ENCODE data around the gene BEX1.
"Not testable (repeated sequence)": the region's sequence is repeated elsewhere in the genome, so short reads cannot be mapped to it uniquely, and the experiment has no call there.

Gene BEX1

GRCh38 chrX:103063918-103064434, at the start of gene BEX1:
TSS of gene BEX1 (minus strand) at chrX:103064171. CDS start at chrX:103063274, 897 bp downstream.
- peak; percentile 34 for DNase-seq

DNA sequence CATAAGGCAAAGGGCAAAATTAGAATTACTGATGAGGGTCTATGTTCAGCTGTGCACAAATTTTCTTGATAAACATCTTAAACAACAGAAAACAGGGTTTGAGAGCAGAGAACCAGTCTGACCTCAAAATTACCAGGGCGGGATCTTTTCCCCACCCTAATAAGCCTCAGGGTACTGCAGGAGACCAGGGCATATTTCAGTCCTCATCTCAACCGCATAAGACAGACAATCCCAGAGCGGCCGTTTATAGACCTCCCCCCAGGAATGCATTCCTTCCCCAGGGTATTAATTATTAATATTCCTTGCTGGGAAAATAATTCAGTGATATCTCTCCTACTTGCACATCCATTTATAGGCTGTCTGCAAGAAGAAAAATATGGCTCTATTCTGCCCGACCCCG, 45.5 kb upstream of the BEX1 start:
- DNase-seq = not testable (repeated sequence)

GRCh38 chrX:103107836-103108235, 43.9 kb upstream of the BEX1 start:
- DNase-seq = no peak

- not testable (repeated sequence) for DNase-seq
Observed at GRCh38 chrX:103107227-103107737, 43.3 kb upstream of the BEX1 start.

DNA sequence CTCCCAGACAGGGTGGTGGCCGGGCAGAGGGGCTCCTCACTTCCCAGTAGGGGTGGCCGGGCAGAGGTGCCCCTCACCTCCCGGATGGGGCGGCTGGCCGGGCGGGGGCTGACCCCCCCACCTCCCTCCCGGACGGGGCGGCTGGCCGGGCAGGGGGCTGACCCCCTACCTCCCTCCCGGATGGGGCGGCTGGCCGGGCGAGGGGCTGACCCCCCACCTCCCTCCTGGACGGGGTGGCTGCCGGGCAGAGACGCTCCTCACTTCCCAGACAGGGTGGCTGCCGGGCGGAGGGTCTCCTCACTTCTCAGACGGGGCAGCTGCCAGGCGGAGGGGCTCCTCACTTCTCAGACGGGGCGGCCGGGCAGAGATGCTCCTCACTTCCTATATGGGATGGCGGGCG, 40.4 kb upstream of the BEX1 start:
- DNase-seq = not testable (repeated sequence)

GRCh38 chrX:103103866-103104265, 39.9 kb upstream of the BEX1 start:
- DNase-seq = not testable (repeated sequence)

GRCh38 chrX:103101299-103102042, 37.5 kb upstream of the BEX1 start:
- no peak for DNase-seq

GRCh38 chrX:103100484-103100883, 36.5 kb upstream of the BEX1 start:
- no peak for DNase-seq

GRCh38 chrX:103099691-103100090, 35.7 kb upstream of the BEX1 start:
- DNase-seq = no peak

GRCh38 chrX:103098488-103098887, 34.5 kb upstream of the BEX1 start:
- DNase-seq = no peak

GRCh38 chrX:103092942-103093341, 29.0 kb upstream of the BEX1 start, which contains the start of gene NXF3:
TSS of gene NXF3 (minus strand) at chrX:103093143. CDS start at chrX:103093023, 120 bp downstream.
- DNase-seq = no peak

DNA sequence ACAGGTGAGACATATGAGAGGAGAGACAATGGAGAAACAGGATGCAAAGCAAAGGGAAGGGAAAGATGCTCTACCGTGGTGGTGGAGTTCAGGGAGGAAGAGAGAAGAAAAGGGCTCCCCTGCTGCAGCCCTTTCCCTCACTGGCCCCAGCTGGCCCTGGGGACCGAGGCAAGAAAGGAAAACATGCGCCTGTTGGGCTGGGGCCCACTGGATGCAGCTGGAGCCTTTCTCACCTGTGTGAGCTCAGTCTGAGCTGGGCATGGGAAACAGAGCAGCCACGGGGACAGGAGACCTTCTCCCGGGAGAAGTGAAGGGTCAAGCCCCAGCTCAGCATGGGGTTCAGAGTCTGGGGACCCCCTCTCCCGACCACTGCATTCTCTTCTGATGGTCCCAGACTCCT, 17.1 kb upstream of the BEX1 start:
- no peak for DNase-seq

DNA sequence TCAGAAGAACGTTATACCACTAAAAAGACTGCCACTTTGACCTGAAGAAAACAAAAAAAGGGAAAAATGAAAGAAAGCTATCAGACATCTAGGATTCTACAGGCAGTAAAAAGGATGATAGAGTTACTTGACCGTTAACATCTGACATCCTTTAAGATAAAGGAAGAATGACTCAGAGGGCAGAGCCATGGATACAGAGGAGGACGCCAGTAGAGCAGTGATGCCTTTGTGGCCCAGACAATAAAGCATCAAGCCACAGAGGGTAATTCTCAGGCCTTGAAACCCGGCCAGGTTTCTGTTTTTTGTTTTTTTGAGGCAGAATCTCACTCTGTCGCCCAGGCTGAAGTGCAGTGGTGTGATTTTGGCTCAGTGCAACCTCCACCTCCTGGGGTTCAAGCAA, 9.5 kb upstream of the BEX1 start:
- DNase-seq = no peak

DNA sequence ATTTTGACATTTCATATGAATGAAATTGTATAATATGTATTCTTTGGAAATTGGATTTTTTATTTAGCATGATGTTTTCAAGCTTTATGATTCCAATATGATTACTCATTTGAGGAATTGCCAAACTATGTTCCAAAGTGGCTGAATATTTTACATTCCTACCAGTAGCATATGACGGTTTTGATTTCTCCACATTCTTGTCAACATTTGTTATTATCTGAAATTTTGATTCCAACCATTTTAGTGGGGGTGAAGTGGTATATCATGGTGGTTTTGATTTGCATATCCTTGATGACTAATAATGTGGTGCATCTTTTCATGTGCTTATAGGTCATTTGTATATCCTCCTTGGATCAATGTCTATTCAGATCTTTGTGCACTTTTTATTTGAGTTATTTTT, 2.6 kb upstream of the BEX1 start:
- DNase-seq = peak; percentile 9

GRCh38 chrX:103063191-103063845, 653 bp downstream of the BEX1 start:
- peak; percentile 19 for DNase-seq

DNA sequence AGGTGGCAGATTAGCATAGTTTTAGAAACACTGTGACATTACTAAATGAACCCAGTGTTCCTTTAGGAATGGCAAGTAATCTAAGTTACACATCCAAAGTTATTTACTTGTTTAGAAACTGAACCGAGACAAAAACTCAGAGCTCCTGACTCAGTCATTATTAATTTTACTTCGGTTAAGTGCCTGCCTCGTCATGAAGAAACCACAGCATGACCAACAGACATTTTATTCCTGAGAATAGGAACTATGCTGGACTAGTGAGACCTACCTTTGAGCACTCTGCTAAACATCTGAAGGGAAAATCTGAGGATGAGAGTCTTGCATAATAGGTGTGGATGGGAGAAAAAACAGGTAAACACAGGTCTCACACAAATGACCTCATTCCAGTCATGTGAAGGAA, 2.5 kb downstream of the BEX1 start:
- no peak for DNase-seq

DNA sequence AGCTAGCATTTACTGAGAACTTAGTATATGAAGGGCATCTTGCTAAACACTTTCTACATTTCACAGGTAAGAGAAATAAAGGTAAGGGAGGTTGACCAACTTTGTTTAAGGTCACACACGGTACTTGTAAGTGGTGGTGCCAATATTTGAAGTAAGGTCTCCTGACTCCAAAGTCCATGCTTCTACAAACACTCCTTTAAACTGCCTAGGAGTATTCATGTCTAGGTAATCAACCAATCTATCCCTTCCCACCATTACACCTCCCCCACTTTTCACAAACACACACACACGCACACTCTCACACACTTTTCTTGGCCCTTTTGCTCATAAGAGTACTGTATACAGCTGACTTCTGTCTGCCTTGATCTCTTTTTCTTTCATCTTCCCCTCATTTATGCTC, 7.1 kb downstream of the BEX1 start:
- no peak for DNase-seq

- no peak for DNase-seq
Observed at GRCh38 chrX:103052625-103053024, 11.3 kb downstream of the BEX1 start.

GRCh38 chrX:103051260-103051789, 12.6 kb downstream of the BEX1 start:
- DNase-seq = no peak

DNA sequence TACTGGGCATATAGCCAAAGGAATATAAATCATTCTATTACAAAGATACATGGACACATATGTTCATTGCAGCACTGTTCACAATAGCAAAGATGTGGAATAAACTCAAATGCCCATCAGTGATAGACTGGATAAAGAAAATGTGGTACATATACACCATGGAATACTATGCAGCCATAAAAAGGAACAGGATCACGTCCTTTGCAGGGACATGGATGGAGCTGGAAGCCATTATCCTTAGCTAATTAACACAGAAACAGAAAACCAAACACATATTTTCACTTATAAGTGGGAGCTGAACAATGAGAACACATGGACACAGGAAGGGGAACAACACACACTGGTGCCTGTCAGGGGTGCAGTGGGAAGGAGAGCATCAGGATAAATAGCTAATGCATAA, 30.6 kb downstream of the BEX1 start:
- not testable (repeated sequence) for DNase-seq

- no peak for DNase-seq
Observed at GRCh38 chrX:103017542-103017941, 46.4 kb downstream of the BEX1 start.

DNA sequence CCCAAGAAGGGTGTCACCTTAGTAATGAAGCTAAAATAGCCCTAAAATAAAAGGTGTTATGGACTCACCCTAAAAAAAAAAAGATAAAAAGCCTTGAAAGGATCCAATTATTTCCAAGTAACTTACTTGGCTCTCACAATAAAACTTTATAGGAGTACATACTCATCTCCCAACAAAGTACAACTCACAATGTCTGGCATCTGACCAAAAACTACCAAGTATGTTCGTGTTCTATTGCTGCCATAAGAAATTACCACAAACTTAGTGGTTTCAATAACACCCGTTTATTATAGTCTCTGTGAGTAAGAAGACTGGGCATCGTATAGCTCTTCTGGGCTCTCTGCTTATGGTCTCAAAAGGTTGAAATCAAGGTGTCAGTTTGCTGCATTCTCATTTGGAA, 51.0 kb downstream of the BEX1 start:
- DNase-seq = no peak
